ENCODE data around the gene SRC.

DNA sequence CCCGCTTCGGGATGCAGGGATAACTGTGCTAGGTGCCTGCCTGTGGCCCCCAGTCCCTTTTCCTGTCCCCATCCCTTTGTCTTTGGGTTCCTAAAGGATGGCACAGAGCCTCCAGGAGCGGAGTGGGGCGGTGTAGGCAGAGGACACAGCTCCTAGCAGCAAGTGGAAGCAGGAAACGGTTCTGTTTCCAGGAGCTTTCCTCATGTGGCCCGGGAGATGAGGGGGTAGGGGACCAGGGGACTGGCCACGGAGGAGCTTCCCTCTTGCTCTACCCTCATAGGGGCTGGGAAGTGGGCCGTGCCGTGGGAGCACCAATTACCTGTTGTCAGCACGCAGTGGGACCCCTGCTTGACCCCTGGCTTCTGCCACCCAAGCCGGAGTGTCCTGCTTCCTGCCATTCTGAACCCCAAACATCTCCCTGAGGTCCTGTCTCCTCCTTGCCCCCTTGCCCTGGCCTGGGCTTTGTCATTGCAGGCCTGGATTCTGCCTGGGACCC is 76.9 kb downstream of the SRC start:
- no peak for TF ChIP-seq POLR2AphosphoS5 (IDR thresholded peaks at IDR 0.05; ENCODE audit: low read depth, low read length)
- TF ChIP-seq SIN3A (IDR thresholded peaks at IDR 0.05; ENCODE audit: borderline replicate concordance, insufficient read depth, low read length): no peak
- TF ChIP-seq FOXP2 (optimal IDR thresholded peaks at IDR 0.05; ENCODE audit: borderline replicate concordance, extremely low read depth, extremely low read length, insufficient read depth): no peak
- TF ChIP-seq, protein P1, sequence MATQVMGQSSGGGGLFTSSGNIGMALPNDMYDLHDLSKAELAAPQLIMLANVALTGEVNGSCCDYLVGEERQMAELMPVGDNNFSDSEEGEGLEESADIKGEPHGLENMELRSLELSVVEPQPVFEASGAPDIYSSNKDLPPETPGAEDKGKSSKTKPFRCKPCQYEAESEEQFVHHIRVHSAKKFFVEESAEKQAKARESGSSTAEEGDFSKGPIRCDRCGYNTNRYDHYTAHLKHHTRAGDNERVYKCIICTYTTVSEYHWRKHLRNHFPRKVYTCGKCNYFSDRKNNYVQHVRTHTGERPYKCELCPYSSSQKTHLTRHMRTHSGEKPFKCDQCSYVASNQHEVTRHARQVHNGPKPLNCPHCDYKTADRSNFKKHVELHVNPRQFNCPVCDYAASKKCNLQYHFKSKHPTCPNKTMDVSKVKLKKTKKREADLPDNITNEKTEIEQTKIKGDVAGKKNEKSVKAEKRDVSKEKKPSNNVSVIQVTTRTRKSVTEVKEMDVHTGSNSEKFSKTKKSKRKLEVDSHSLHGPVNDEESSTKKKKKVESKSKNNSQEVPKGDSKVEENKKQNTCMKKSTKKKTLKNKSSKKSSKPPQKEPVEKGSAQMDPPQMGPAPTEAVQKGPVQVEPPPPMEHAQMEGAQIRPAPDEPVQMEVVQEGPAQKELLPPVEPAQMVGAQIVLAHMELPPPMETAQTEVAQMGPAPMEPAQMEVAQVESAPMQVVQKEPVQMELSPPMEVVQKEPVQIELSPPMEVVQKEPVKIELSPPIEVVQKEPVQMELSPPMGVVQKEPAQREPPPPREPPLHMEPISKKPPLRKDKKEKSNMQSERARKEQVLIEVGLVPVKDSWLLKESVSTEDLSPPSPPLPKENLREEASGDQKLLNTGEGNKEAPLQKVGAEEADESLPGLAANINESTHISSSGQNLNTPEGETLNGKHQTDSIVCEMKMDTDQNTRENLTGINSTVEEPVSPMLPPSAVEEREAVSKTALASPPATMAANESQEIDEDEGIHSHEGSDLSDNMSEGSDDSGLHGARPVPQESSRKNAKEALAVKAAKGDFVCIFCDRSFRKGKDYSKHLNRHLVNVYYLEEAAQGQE (IDR thresholded peaks at IDR 0.05; ENCODE audit: insufficient read depth in 1 of 2, low read depth in 2 of 2, low read length in 2 of 2): no peak
- TF ChIP-seq TAF1 (IDR thresholded peaks at IDR 0.05; ENCODE audit: borderline replicate concordance, insufficient read depth, low read length): no peak
